ENCODE data around the gene AMOTL1. TPM values are rescaled to one million over a fixed set of nuclear protein-coding genes. Genes with fewer than 3 reads are reported as not detected.

Gene AMOTL1
- total RNA-seq, 1 experiment from 2014 or later: 32.6 TPM

DNA sequence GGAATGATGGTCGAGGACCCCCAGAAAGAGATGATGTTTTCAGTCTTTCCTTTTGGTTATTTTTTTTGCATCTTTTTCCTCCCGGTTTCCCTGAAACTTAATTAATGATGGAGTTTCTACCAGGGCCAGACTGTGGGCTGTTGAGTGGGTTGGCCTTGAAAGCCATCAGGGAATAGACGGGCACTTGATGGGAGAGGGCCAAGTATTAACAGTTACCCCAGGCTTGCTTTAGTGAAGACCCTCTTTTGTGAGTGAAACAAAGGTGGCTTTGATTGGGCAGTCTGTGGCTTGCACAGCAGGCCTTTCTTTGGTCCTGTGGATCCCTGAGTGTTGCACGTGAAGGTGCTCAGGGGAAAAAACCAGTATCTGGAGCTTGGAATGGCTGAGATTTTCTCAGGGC lies 56.9 kb downstream of the AMOTL1 start:
- H2AFZ ChIP-seq (ENCODE audit: low read length): no peak overlapping the region
- H3K9me3 ChIP-seq (ENCODE audit: low read length): no peaks in the 10 kb centered on the region
- no peak overlapping the region for H3K4me3 ChIP-seq (ENCODE audit: low read length)
- H3K36me3 ChIP-seq (ENCODE audit: low read depth, low read length): peaks cover 45% of the 10 kb centered on the region
- DNase-seq (no peak), ATAC-seq (no peak)
- H3K4me1 ChIP-seq (ENCODE audit: insufficient read depth, low read length): no peaks in the 10 kb centered on the region
- no TSS peak for BruUV-seq (replicated peaks)
- no peak overlapping the region for H3K9ac ChIP-seq (ENCODE audit: low read length)
- CTCF ChIA-PET: no interaction called here
- no peaks in the 10 kb centered on the region for H4K20me1 ChIP-seq (ENCODE audit: low read length)
- no peaks in the 10 kb centered on the region for H3K79me2 ChIP-seq (ENCODE audit: low read length)
- H3K27me3 ChIP-seq (ENCODE audit: low read length): no peaks in the 10 kb centered on the region
- H3K9me2 ChIP-seq (replicated peaks; ENCODE audit: low read length): no peaks in the 10 kb centered on the region
- H3F3A ChIP-seq (ENCODE audit: low read length, unreplicated experiment): no peaks in the 10 kb centered on the region
- intact Hi-C loops (cut with micrococcal nuclease): no loop called here
- no peak overlapping the region for H3K27ac ChIP-seq (ENCODE audit: low read length)
- POLR2A ChIA-PET (ENCODE audit: unreplicated experiment): interaction anchor here (0.6 kb wide), 1 partner anchor 13 kb away, joined by 3 read pairs; no protein-coding TSS in a partner anchor
- H3K4me2 ChIP-seq (ENCODE audit: low read length): no peak overlapping the region
- TF ChIP-seq EZH2 (IDR thresholded peaks at IDR 0.05; ENCODE audit: low read length, unreplicated experiment) (no peak), EZH2phosphoT487 (IDR thresholded peaks at IDR 0.05; ENCODE audit: borderline replicate concordance, low read length) (no peak)
- TF ChIP-seq, protein P1, sequence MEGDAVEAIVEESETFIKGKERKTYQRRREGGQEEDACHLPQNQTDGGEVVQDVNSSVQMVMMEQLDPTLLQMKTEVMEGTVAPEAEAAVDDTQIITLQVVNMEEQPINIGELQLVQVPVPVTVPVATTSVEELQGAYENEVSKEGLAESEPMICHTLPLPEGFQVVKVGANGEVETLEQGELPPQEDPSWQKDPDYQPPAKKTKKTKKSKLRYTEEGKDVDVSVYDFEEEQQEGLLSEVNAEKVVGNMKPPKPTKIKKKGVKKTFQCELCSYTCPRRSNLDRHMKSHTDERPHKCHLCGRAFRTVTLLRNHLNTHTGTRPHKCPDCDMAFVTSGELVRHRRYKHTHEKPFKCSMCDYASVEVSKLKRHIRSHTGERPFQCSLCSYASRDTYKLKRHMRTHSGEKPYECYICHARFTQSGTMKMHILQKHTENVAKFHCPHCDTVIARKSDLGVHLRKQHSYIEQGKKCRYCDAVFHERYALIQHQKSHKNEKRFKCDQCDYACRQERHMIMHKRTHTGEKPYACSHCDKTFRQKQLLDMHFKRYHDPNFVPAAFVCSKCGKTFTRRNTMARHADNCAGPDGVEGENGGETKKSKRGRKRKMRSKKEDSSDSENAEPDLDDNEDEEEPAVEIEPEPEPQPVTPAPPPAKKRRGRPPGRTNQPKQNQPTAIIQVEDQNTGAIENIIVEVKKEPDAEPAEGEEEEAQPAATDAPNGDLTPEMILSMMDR (conservative IDR thresholded peaks at IDR 0.05; ENCODE audit: low read depth, low read length): no peak

DNA sequence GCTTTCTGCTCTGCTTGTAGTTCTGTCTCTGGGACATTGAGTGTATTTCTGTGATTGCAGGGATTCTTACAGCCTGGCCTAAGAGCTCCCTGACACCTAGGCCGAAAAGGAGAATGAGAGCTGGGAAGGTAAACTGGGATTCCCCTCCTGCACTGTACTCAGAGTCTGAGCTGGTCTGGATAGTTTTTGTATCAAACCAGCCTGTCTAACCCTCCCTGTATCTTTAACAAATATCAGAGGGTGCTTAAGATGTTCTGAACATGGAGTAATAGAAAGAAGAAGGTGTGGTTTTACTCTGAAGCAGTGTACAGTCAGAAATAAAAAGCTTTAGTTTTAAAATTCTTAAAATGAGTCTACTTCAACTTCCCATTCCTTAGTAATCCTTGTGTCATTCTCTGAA lies 57.3 kb downstream of the AMOTL1 start:
- intact Hi-C loops (cut with micrococcal nuclease): no loop called here
- no peak overlapping the region for H3K4me2 ChIP-seq (ENCODE audit: low read length)
- peaks cover 47% of the 10 kb centered on the region for H3K36me3 ChIP-seq (ENCODE audit: low read depth, low read length)
- no peaks in the 10 kb centered on the region for H4K20me1 ChIP-seq (ENCODE audit: low read length)
- TF ChIP-seq EZH2phosphoT487 (IDR thresholded peaks at IDR 0.05; ENCODE audit: borderline replicate concordance, low read length): no peak
- TF ChIP-seq, protein P1 (conservative IDR thresholded peaks at IDR 0.05; ENCODE audit: low read depth, low read length): no peak
- no peak for TF ChIP-seq EZH2 (IDR thresholded peaks at IDR 0.05; ENCODE audit: low read length, unreplicated experiment)
- H3K79me2 ChIP-seq (ENCODE audit: low read length): no peaks in the 10 kb centered on the region
- no peaks in the 10 kb centered on the region for H3K9me3 ChIP-seq (ENCODE audit: low read length)
- ChIA-PET POLR2A (ENCODE audit: unreplicated experiment) (interaction anchor here (0.6 kb wide), 1 partner anchor 14 kb away, joined by 3 read pairs; no protein-coding TSS in a partner anchor), CTCF (no interaction called here)
- no peak overlapping the region for H3K4me3 ChIP-seq (ENCODE audit: low read length)
- no peaks in the 10 kb centered on the region for H3K4me1 ChIP-seq (ENCODE audit: insufficient read depth, low read length)
- BruUV-seq (replicated peaks): no TSS peak
- no peak overlapping the region for H3K27ac ChIP-seq (ENCODE audit: low read length)
- H3K9me2 ChIP-seq (replicated peaks; ENCODE audit: low read length): no peaks in the 10 kb centered on the region
- no peaks in the 10 kb centered on the region for H3K27me3 ChIP-seq (ENCODE audit: low read length)
- no peak overlapping the region for H2AFZ ChIP-seq (ENCODE audit: low read length)
- H3K9ac ChIP-seq (ENCODE audit: low read length): no peak overlapping the region
- H3F3A ChIP-seq (ENCODE audit: low read length, unreplicated experiment): no peaks in the 10 kb centered on the region
- ATAC-seq: no peak
- DNase-seq: no peak

DNA sequence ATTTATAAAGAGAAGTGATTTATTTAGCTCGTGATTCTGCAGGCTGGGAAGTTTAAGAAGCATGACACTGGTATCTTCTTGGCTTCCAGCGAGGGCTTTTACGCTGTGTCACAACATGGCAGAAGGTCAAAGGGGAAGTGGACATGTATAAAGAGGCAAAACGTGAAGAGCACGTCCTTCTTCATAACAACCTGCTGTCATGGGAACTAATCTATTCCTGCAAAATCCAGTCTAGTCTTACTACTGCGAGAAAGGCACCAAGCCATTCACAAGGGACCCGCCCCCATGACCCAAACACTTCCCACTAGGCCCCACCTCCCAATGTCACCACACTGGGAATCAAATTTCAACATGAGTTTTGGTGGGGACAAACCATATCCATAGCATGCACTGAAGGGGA lies 58.3 kb downstream of the AMOTL1 start:
- Histone ChIP-seq H2AFZ (ENCODE audit: low read length) (no peak overlapping the region), H3K4me1 (ENCODE audit: insufficient read depth, low read length) (no peaks in the 10 kb centered on the region), H3K4me3 (ENCODE audit: low read length) (no peak overlapping the region), H3K27me3 (ENCODE audit: low read length) (no peaks in the 10 kb centered on the region), H3F3A (ENCODE audit: low read length, unreplicated experiment) (no peaks in the 10 kb centered on the region), H3K4me2 (ENCODE audit: low read length) (no peak overlapping the region), H3K36me3 (ENCODE audit: low read depth, low read length) (peaks cover 54% of the 10 kb centered on the region), H3K79me2 (ENCODE audit: low read length) (no peaks in the 10 kb centered on the region), H3K9me3 (ENCODE audit: low read length) (no peaks in the 10 kb centered on the region), H4K20me1 (ENCODE audit: low read length) (no peaks in the 10 kb centered on the region), H3K27ac (ENCODE audit: low read length) (no peak overlapping the region), H3K9ac (ENCODE audit: low read length) (no peak overlapping the region), H3K9me2 (replicated peaks; ENCODE audit: low read length) (no peaks in the 10 kb centered on the region)
- DNase-seq: no peak
- ATAC-seq: no peak
- intact Hi-C loops (cut with micrococcal nuclease): no loop called here
- CTCF ChIA-PET: no interaction called here
- TF ChIP-seq, protein P1 (conservative IDR thresholded peaks at IDR 0.05; ENCODE audit: low read depth, low read length): no peak
- TF ChIP-seq EZH2 (IDR thresholded peaks at IDR 0.05; ENCODE audit: low read length, unreplicated experiment): no peak
- TF ChIP-seq EZH2phosphoT487 (IDR thresholded peaks at IDR 0.05; ENCODE audit: borderline replicate concordance, low read length): no peak
- POLR2A ChIA-PET (ENCODE audit: unreplicated experiment): no interaction called here
- no TSS peak for BruUV-seq (replicated peaks)
